ENCODE results near the gene PELI1. TPM values are rescaled to one million over a fixed set of nuclear protein-coding genes. Genes with fewer than 3 reads are reported as not detected.

The PELI1 gene
- total RNA-seq, 1 experiment from 2014 or later: 53.5 TPM

- peaks cover 38% of the 10 kb centered on the region for H3K4me1 Mint-ChIP-seq
- H3K27ac Mint-ChIP-seq: no peak overlapping the region
- no peak for DNase-seq (ENCODE audit: low spot score)
- POLR2A ChIA-PET: no interaction called here
- H3K36me3 Mint-ChIP-seq: no peaks in the 10 kb centered on the region
- H3K4me3 Mint-ChIP-seq: no peak overlapping the region
- H3K27me3 Mint-ChIP-seq (ENCODE audit: low read depth): no peaks in the 10 kb centered on the region
- TF ChIP-seq ZBTB21 (CRISPR knock-in tag; IDR thresholded peaks at IDR 0.05; ENCODE audit: borderline replicate concordance) (no peak), HMGA2 (CRISPR knock-in tag; IDR thresholded peaks at IDR 0.05) (no peak), IRF2 (CRISPR knock-in tag; IDR thresholded peaks at IDR 0.05; ENCODE audit: borderline replicate concordance, low read depth) (no peak), TP53 (CRISPR knock-in tag; IDR thresholded peaks at IDR 0.05) (no peak), ZNF263 (CRISPR knock-in tag; IDR thresholded peaks at IDR 0.05; ENCODE audit: low read depth) (no peak)
- TF ChIP-seq, protein P1, sequence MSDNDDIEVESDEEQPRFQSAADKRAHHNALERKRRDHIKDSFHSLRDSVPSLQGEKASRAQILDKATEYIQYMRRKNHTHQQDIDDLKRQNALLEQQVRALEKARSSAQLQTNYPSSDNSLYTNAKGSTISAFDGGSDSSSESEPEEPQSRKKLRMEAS (CRISPR knock-in tag; IDR thresholded peaks at IDR 0.05): no peak
- no peaks in the 10 kb centered on the region for H3K9me3 Mint-ChIP-seq
- CTCF ChIA-PET: no interaction called here
- ATAC-seq: no peak
These were observed 88.2 kb downstream of the PELI1 start for GRCh38 chr2:64056021-64056420.

DNA sequence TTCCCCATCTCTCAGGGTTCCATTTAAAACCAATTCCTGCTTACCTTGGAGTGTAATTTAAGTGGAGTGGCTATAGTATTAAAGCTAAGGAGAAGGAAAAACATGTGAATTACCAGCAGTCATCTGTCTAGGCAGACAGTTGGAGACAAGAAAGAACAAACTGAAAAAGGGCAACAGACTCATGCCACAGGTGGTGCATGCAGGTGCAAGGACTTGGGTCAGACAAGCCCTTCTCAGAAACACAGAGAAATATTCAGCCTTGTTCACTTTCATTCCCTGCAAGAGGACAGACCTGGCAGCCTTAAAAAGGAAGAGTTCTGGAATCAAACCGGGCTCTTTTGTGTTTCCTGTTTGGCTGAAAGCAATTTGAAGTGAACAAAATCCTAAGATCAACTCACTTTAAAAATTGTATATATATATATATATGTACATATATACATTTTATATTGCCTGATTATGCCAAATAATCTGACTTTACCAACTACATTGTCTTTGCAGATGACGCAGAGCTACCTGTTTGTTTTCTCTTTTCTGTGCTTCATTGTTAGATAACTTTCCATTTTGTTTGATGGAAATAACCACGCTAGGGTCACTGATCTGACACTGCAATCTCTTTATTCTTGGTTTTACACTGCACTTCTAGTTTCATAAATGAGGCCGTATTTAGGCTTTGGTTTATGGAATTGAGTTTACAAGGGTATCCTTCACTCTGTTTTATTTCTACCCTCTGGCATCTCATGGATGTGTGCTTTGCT is 89.9 kb downstream of the PELI1 start:
- DNase-seq (ENCODE audit: low spot score) (no peak), ATAC-seq (no peak)
- Mint-ChIP-seq H3K4me3 (no peak overlapping the region), H3K9me3 (no peaks in the 10 kb centered on the region), H3K27me3 (ENCODE audit: low read depth) (no peaks in the 10 kb centered on the region), H3K27ac (peak overlapping the region; percentile 90), H3K36me3 (no peaks in the 10 kb centered on the region), H3K4me1 (peaks cover 45% of the 10 kb centered on the region)
- ChIA-PET POLR2A (no interaction called here), CTCF (no interaction called here)
- TF ChIP-seq SMAD3 (CRISPR knock-in tag; IDR thresholded peaks at IDR 0.05; ENCODE audit: borderline replicate concordance) (no peak), HMGXB4 (CRISPR knock-in tag; IDR thresholded peaks at IDR 0.05) (no peak), AR (CRISPR knock-in tag; IDR thresholded peaks at IDR 0.05) (no peak), ZNF232 (CRISPR knock-in tag; IDR thresholded peaks at IDR 0.05) (no peak), SOX15 (CRISPR knock-in tag; IDR thresholded peaks at IDR 0.05) (no peak), ZNF423 (CRISPR knock-in tag; IDR thresholded peaks at IDR 0.05) (no peak), ERG (CRISPR knock-in tag; IDR thresholded peaks at IDR 0.05) (no peak)

DNA sequence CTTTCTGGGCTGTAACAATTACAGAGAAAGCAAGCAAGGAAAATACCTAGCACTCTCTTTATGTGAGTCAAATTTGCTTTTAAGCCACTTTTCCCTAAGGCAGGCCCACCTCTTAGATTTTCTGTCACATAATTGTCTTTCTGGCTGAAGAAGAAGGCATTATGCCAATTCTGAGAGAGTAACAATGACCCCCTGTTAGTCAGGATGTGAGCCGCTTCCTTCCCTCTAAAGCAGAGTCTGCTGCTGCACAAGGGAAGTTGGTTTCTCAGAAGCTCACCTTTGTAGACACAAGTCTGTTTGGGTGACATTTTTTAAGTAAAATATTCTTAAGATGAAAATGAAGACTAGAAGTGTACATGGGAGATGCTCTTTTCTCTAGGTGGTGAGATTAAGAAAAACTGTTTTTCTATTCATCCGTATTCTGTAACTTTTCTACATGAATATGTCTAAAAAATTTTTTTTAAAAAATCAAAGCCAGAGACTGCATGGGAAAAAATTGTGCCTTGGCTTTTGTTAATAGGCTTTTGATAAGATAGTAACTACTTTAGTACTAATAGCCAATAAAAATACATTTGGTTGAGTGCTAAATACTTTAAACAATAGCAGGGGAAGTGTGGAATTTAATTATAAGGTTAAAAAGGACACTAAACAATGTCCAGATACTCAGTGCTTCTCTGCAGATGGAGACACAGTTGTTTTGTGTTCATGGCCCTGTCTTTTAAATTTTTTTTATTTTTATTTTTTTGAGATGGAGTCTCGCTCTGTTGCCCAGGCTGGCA is 91.6 kb downstream of the PELI1 start:
- DNase-seq (ENCODE audit: low spot score): no peak
- no peak overlapping the region for H3K27ac Mint-ChIP-seq
- TF ChIP-seq E2F5 (CRISPR knock-in tag; IDR thresholded peaks at IDR 0.05) (no peak), PRDM15 (CRISPR knock-in tag; IDR thresholded peaks at IDR 0.05) (no peak), CBFB (CRISPR knock-in tag; IDR thresholded peaks at IDR 0.05; ENCODE audit: low read depth) (no peak), ZNF416 (CRISPR knock-in tag; IDR thresholded peaks at IDR 0.05) (no peak)

More for the DNA sequence above, 91.6 kb downstream of the PELI1 start:
- H3K4me1 Mint-ChIP-seq: peaks cover 40% of the 10 kb centered on the region
- no peaks in the 10 kb centered on the region for H3K27me3 Mint-ChIP-seq (ENCODE audit: low read depth)
- CTCF ChIA-PET: interaction anchor here (0.9 to 6.4 kb wide), 3 partner anchors 260 to 435 kb away, joined by 3 to 101 read pairs (median 3); no protein-coding TSS in a partner anchor
- ATAC-seq: no peak
- H3K9me3 Mint-ChIP-seq: no peaks in the 10 kb centered on the region
- POLR2A ChIA-PET: interaction anchor here (0.5 to 0.7 kb wide), 2 partner anchors 118 to 565 kb away, joined by 3 read pairs; no protein-coding TSS in a partner anchor
- H3K36me3 Mint-ChIP-seq: no peaks in the 10 kb centered on the region
- no peak overlapping the region for H3K4me3 Mint-ChIP-seq

Data from WTC11 (cell line).